Hindlimb muscle (tissue), 1 donor: ENCODE results near the gene HTR3C. TPM values are rescaled to one million over a fixed set of nuclear protein-coding genes. Genes with fewer than 3 reads are reported as not detected.
A peak's percentile ranks its signal among the peaks of the same experiment; 100 is the strongest.
"Not testable (repeated sequence)": the region's sequence is repeated elsewhere in the genome, so short reads cannot be mapped to it uniquely, and the experiment has no call there.

Experiments used
- DNase-seq: peaks from one replicate; pipeline ENCODE4 v3.0.0-alpha.2; 2013
- polyA plus RNA-seq: library from polyadenylated mRNA; unstranded; fragments of 120-200 nt; gene quantifications from one replicate; pipeline ENCODE4 v1.2.1, GENCODE V29; 2013; ENCODE audit not compliant: insufficient read length

HTR3C gene, protein sequence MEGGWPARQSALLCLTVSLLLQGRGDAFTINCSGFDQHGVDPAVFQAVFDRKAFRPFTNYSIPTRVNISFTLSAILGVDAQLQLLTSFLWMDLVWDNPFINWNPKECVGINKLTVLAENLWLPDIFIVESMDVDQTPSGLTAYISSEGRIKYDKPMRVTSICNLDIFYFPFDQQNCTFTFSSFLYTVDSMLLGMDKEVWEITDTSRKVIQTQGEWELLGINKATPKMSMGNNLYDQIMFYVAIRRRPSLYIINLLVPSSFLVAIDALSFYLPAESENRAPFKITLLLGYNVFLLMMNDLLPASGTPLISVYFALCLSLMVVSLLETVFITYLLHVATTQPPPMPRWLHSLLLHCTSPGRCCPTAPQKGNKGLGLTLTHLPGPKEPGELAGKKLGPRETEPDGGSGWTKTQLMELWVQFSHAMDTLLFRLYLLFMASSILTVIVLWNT
- polyA plus RNA-seq = not detected

DNA sequence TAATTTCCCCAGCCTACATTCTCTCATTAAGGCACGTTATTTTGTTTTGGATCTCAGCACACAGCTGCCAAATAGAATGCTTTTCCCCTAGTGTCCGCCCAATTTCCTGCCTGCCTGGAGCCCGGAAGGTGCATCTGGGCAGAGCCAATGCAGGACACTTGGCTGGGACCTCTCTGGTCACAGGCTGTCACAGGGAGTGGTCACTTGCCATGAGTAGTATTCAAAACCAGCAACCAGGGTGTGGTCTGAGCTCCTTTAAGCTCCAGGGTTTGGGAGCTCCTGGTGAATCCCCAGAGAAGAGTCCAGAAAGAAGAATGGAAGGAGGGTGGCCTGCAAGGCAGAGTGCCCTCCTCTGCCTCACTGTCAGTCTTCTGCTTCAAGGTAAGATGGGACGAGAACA lies at the start of gene HTR3C:
HTR3C (plus strand) TSS at position 281 of the 400 bp plus-strand sequence; CDS start at position 315, 34 bp downstream.
- DNase-seq = no peak

DNA sequence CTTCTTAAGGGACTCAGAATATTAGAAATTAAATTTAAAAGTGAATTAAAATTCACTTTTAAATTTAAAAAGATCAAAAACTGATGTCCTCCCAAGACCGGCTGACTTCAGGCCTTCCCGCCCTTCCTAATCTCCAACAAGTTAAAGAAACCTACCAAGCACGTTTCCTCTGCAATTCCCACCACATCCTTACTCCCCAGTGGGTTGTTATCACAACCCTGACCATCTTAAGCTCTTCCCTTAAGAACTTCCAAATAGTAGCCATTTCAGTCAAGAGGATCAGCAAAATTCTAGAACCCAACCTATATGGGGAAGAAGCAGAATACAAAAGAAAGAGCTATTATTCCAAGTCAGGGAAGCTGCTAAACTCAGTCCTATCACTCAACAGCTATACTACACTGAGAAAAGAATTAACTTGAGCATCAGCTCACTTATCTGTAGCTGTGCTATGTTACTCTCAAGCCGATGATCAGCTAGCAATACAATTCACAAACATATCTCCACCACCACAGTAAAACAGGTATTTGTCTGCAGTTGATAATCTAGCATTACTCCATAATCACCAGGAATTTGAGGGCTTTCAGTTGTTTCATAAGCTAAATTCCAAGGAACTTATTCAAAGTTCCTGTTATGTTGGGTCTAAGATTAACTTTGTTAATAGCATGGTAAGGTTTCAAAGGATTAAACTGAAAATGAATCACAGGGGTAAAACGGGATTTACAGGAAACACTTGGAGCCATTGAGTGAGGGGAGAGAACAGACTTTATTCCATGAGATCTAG lies 49.5 kb upstream of the HTR3C start:
- no peak for DNase-seq

DNA sequence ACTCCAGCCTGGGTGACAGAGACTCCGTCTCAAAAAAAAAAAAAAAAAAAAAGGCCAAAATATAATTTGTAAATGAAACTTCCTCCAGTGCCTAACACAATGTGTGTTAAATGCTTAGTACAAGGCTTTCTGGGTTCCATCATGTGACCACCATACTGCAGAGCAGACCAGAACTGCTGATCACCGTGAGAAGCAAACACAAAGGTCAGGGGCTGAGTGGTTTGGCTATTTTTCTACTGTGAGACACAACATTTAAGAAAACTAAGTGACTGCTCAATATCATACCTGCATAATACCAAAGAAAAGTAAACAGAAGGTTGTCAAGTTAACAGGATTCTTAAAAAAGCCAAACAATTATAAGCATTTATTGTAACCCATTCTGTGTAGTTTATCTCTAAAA lies 48.4 kb upstream of the HTR3C start:
- no peak for DNase-seq

DNA sequence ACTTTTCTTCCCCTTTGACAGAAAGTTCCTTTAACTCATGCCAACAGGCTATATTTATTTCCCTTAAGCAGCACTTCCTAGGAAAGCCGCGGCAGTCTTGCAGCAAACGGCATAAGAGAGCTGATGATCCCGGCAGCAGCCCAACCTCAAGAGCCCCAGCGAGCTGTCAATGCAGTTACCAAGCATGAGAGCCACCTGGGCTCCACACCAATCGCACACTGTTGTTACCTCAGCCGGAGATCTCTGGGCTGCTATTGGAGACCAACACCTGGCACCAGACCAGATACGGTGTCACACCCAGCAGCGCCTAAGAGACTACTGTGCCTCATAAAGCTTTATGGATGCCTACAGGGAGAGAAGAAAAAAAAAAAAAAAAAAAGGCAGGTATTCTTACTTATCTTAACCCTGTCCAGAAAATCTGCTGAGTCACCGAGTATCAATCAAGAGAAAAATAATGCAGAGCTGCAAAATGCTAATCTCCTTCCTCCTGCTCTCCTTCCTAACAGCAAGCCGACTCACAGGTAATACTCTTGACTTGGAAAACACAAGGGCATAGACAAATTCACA lies 46.8 kb upstream of the HTR3C start:
- no peak for DNase-seq

DNA sequence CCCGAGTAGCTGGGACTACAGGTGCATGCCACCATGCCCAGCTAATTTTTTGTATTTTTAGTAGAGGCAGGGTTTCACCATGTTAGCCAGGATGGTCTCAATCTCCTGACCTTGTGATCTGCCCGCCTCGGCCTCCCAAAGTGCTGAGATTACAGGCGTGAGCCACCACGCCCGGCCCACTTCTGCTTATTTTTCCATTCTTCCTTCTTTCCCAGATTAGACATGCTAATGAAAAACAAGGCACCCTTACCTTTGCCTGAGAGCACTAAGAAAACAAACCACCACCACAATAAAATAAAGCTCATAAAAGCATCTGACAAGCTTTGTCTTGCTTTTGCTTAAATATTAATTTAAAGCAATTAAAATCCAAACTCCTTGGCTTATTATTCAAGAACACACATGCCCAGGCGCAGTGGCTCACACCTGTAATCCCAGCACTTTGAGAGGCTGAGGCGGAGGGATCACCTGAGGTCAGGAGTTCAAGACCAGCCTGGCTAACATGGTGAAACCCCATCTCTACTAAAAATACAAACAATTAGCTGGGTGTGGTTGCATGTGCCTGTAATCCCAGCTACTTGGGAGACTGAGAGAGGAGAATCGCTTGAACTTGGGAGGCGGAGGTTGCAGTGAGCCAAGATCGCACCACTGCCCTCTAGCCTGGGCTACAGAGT lies 45.6 kb upstream of the HTR3C start:
- not testable (repeated sequence) for DNase-seq

DNA sequence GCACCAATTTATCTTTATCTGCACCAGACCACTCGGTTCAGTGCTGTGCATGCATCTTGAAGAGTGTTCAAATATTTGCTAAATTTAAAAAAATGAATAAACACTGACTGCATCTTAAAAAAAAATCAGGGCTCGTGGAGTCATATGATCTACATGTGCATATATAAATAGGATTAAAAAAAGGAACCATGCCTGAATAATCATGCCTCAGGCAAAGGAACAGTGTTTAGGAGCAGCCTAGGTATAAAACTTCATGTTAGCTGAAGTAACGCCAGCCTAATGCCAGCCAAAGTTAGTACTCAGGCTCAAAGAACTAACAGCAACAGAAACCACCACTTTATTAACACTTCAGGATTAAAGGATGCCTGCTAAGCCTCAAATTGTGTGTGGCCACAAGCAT lies 44.7 kb upstream of the HTR3C start:
- DNase-seq = no peak

DNA sequence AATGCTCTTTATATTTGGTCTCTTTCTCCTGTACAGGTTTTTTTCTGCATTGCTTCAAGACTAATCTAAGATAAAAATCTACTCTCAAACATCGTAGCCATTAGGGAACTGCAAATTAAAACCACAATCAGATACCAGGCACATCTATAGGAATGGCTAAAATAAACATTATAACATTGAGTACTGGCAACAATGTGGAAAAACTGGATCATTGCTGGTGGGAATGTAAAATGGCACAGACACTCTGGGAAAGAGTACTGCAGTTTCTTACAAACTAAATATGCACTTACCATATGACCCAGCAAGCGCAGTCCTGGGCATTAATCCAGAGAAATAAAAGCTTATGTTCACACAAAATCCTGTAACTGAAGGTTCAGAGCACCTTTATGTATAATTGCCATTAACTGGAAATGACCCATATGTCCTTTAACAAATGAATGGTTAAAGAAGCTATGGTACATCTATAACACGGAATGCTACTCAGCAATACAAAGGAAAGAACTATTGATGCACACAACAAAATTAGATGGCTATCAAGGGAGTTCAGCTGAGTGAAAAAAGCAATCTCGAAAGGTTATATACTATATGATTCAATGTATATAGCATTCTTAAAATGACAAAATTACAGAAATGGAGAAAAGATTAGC lies 41.5 kb upstream of the HTR3C start:
- no peak for DNase-seq

DNA sequence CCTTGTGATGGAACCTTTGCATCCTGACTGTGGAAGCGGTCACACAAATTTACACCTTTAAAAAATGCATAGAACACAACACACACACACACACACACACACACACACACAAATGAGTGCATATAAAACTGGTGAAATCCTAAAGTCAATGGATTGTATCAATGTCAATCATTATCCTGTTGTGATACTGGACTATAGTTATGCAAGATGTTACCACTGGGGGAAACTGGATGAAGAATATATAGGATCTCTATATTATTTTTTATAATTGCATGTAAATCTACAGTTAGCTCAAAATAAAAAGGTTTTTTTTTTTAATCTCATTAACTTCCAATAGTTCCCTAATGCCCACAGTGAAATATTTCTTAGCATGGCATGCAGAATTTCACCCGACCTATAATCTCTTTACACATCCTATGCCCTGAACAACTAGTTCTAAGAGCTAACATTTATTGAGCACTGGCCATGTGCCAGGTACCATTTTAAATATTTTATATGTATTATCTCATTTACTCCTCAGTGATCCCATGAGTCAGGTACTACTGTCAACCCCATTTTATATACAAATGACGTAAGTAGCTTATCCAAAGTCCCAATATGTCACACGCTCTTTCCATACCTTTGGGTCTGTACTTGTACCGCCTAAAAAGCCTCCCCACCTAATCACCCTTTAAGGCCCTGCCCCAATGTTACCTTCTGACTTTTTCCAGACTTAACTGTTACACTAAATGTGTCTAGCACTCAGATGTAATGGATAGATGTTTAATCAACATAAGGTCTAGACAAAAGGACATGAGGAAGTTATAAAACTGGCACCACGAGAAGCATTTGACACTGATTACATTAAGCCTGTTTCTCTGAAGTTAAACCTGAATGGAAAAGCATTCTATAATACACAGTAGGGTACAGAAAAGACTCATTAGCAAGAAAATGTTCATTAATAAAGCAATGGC lies 40.6 kb upstream of the HTR3C start:
- no peak for DNase-seq

DNA sequence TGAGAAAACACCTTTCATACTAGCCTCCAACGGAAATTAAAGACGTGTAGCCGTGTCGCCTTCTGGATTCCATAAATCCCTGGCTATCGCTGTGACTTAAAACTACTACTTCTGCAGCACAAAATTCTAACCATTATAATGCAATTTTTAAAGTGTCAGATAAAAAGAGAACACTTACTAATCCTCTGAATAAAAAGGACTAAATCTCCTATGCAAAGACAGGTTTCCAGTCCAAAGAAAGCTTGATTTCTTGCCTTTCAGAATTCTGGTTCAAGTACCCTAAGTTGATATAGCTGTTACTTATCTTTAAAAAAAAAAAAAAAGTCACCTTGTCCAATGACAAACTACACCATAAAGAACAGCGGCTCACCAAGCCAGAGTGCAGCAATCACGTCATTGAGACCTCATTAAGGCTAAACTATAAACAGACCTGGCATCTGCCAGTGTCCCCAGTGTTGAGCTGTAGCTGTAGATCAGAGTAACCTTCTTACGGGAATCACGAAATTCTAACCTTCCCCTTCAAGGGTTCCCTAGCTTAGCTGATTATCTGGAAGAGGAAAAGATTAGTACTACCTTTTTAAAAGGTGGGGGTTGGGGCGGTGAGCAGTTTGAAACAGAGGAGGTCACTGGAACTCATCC lies 37.3 kb upstream of the HTR3C start:
- DNase-seq = no peak

DNA sequence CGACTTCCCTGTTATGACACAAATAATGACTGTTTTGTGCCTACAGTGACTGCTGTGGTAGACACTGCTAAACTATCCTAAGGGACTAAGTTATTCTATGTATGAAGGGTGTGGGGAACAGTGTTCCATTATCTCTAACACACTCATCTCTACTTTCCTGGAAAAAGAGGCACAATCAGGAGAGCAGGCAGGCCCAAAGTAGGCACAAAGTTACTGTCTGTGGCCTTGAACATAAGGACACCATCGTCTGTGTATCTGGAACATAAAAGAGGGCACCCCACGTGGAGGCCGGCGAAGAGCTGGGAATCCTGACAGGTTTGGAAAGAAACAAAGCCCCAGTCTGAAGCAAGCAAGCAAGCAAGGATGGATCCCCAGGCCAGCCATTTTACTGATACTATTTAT lies 36.7 kb upstream of the HTR3C start:
- no peak for DNase-seq

DNA sequence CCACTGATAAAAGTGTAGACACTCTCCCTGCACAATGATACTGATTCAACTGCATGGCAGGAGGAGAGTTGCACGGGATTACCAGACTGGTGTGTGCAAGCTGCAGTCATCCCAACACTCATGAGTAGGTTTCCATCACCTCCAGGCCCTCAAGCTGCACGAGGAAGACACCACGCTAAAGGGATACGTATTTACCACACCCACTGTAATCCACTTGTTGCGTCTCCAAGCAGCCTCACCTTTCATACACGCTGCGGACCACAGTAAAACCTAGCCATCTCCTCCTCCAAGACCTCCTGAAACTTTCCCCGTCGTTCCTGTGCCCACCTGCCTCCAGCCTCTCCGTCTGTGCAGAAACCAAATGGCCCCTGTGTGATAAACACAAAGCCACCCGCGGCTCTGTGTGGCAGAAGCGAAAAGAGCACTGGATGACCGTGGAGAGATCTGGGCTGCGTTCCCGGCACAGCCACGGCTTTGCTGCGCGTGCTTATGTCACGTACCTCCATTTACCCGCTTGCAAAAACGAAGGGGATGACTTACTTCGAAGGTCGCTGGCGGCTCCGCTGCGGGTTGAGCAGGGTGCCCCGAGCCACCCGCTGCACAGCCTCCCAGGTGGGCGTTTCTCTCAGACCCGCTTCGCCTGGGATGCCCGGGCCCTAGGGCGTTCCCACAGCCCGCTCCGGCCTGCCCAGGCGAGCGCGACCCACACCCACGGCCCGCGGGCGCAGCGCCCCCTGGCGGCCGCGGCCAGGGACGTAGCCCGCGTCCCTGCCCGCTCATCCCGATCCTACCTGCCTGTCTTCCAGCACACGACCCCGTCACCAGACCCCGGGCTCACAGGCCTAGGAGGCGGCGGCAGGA lies 35.8 kb upstream of the HTR3C start:
- peak; percentile 79 for DNase-seq

DNA sequence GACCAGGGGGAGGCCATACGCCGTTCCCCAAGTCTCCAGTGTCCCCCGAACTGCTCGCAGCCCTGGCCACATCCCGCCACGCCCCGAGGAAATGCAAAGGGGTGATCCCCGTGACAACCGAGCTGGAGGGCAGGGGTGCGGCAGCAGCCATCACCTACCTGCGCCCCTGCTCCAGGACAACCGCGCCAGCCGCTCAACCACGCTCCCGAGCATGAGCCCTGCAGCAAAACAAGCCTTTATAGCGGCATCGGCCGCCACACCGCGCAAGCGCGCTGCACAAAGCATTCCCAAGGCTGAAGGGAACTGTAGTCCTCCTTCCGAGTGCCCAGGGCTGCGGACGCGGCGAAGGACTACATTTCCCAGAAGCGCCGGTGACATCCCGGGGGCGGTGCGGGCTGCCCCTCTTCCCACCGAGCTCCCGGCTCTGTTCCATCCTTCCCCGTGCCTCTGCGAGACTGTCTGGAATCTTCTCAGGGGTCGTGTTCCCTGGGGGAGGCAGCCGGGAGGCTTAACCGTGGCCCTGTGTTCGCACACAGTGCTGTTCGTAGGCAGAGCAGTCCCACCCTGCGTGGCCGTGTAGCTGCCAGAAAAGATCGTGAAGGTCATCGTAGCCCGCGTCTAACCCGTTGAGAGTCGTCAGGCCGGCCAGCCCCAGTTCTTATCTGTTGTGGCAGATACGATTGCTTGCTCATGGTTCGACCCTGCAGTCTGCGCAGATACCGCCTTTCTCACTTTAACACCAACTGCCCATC lies 35.0 kb upstream of the HTR3C start, which contains the start of gene ABCC5:
ABCC5 (minus strand) TSS at position 213 of the 752 bp plus-strand sequence. CDS start 3,492 bp downstream, outside the sequence.
- peak; percentile 95 for DNase-seq

DNA sequence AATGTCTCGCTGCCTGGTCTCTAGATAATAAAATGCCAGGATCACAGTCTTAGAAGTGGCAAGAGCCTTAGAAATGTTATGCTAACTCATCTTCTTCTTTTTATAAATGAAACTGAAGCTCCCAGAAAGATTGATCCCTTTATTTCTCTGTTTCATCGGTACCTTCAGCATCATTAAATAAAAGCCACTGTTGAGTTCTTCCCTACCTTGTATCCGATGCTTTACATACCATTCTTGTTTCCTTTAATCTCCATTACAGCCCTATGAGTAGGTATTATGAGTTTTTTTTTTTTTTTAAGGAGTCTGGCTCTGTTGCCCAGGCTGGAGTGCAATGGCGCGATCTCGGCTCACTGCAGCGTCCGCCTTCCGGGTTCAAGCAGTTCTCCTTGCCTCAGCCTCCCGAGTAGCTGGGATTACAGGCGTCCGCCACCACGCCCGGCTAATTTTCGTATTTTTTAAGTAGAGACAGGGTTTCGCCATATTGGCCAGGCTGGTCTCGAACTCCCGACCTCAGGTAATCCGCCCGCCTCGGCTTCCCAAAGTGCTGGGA lies 34.3 kb upstream of the HTR3C start:
- DNase-seq = no peak

DNA sequence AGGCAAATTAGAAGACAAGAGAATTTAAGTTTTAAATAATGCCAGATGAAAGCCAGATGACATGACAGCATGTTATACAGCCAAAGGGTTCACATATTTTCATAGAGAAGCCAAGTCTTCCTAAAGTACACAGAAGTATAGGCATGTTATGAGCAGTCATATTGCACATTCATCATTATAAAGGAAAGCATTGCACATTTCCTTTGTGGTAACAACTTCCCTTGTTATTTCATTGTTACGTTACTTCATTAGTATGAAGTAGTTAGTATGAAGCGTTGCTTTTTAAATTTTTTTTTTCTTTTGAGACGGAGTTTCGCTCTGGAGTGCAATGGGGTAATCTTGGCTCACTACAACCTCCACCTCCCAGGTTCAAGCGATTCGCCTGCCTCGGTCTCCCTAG lies 30.5 kb upstream of the HTR3C start:
- DNase-seq = no peak

DNA sequence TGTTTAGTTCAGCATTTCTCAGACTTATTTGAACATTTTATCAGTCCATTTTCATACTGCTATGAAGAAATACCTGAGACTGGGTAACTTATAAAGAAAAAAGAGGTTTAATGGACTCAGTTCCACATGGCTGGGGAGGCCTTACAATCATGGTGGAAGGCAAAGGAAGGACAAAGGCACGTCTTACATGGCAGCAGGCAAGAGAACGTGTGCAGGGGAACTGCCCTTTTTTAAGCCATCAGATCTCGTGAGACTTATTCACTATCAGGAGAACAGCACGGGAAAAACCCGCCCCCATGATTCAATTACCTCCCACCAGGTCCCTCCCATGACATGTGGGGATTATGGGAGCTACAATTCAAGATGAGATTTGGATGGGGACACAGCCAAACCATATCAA lies 27.6 kb upstream of the HTR3C start:
- not testable (repeated sequence) for DNase-seq

DNA sequence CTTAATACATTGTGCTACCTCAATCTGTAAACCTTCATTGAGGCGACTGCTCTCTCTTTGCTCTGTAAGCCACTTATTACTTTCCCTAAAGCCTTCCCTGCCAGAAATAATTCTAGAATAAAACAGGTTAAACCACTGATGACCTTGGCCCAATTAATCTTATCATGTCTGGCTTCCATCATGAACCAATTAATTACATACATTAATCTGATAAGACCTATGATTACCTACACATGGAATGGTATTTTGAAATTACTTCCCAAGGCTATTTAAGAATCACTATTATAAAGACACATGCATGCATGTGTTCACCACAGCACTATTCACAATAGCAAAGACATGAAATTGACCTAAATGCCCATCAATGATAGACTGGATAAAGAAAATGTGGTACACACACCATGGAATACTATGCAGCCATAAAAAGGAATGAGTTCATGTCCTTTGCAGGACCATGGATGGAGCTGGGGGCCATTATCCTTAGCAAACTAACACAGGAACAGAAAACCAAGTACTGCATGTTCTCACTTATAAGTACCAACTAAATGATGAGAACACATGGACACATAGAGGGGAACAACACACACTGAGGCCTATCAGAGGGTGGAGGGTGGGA lies 24.5 kb upstream of the HTR3C start:
- not testable (repeated sequence) for DNase-seq

DNA sequence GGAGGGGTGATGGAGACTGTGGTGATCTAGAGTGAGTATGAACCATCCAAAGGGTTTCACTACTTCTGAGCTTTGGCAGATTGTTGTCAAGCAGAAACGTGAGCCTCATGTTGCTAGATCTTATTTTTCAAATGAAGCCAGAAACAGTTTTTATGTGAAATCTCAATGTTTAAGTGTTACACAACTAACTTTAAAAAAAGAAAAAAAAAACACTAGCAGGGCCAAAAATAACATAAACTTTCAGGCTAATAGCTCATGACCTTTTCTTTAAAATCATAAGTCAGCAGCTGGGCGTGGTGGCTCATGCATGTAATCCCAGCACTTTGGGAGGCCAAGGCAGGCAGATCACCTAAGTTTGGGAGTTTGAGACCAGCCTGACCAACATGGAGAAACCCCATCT lies 23.4 kb upstream of the HTR3C start:
- DNase-seq = no peak

DNA sequence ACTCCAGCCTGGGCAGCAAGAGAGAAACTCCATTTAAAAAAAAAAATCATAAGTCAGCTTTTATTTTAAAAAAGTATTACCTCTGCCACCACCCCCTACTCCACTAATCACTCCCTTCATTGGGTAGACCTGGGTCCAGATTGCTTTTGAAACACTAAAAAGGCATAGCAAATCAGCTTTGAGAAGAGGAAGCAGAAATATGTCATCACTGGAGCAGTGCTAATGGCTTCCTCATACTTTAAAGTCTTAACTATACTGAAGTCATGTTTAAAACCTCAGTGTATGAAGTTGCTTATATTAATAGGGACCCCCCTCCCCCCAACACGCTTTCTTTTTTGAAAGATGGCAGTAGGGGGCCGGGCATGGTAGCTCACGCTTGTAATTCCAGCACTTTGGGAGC lies 22.3 kb upstream of the HTR3C start:
- no peak for DNase-seq
